ENCODE measurements around the gene NUDT8.
"Not testable (repeated sequence)": the region's sequence is repeated elsewhere in the genome, so short reads cannot be mapped to it uniquely, and the experiment has no call there.

DNA sequence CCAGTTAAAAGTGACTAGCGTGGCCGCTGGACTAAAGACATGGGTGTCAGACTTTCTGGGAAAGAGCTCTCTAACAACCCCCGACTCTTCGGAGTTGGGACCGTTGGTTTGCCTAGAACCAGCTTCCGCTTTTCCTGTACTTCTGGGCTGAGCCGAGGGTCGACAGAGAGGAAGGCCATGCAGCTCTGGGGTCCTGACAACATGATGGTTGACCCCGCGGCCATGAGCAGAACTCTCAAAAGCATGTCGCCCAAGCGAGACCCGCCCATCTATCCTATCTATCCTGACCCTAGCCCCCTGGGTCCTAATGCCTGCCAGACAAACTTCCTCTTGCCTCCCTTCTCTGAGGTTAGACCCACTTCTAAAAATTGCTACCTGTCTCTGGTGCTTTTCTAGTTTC lies 9.1 kb downstream of the NUDT8 start:
- not testable (repeated sequence) for TF ChIP-seq SNAI2 (CRISPR knock-in tag; IDR thresholded peaks at IDR 0.05); ZFP30 (CRISPR knock-in tag; IDR thresholded peaks at IDR 0.05); OSR1 (CRISPR knock-in tag; IDR thresholded peaks at IDR 0.05); TOX (CRISPR knock-in tag; IDR thresholded peaks at IDR 0.05; ENCODE audit: borderline replicate concordance); ZFP3 (CRISPR knock-in tag; IDR thresholded peaks at IDR 0.05); ZNF70 (CRISPR knock-in tag; IDR thresholded peaks at IDR 0.05); ARNTL (CRISPR knock-in tag; IDR thresholded peaks at IDR 0.05; ENCODE audit: borderline replicate concordance, low read depth)
- TF ChIP-seq, protein P1, sequence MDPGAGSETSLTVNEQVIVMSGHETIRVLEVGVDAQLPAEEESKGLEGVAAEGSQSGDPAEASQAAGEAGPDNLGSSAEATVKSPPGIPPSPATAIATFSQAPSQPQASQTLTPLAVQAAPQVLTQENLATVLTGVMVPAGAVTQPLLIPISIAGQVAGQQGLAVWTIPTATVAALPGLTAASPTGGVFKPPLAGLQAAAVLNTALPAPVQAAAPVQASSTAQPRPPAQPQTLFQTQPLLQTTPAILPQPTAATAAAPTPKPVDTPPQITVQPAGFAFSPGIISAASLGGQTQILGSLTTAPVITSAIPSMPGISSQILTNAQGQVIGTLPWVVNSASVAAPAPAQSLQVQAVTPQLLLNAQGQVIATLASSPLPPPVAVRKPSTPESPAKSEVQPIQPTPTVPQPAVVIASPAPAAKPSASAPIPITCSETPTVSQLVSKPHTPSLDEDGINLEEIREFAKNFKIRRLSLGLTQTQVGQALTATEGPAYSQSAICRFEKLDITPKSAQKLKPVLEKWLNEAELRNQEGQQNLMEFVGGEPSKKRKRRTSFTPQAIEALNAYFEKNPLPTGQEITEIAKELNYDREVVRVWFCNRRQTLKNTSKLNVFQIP (CRISPR knock-in tag; IDR thresholded peaks at IDR 0.05; ENCODE audit: borderline replicate concordance, low read depth): not testable (repeated sequence)

Measured in SK-N-SH treated with all-trans-retinoic acid at 6 μM for 48 hours (cell line).